Measurements from ENCODE around the gene THOC5.

GRCh38 chr22:29567338-29567737 is 13.8 kb upstream of the THOC5 start:
- TF ChIP-seq POLR2A (IDR thresholded peaks at IDR 0.05) (no peak), CTCF (IDR thresholded peaks at IDR 0.05) (no peak)

Data from adrenal gland (tissue), 5 donors.